Fibroblast of skin of back (primary cell): Measurements from ENCODE around the gene PHOX2A. TPM values are rescaled to one million over a fixed set of nuclear protein-coding genes. Genes with fewer than 3 reads are reported as not detected.
"Not testable (repeated sequence)": the region's sequence is repeated elsewhere in the genome, so short reads cannot be mapped to it uniquely, and the experiment has no call there.

ENCODE experiments used
- DNase-seq: peaks from one replicate; pipeline ENCODE4 v3.0.0-alpha.2; 2013
- polyA plus RNA-seq, 2 experiments: library from polyadenylated mRNA; unstranded; fragments of 120-200 nt; gene quantifications; one replicate each; pipeline ENCODE4 v1.2.1, GENCODE V29; 2013; ENCODE audit not compliant: insufficient read length in 2 of 2

The PHOX2A gene
- polyA plus RNA-seq (2013, experiment 1 of 2; ENCODE audit: insufficient read length), result not detected
- polyA plus RNA-seq (2013, experiment 2 of 2; ENCODE audit: insufficient read length), result not detected

GRCh38 chr11:72244060-72244360 is at the start of gene PHOX2A:
PHOX2A (minus strand) TSS chr11:72244176; CDS start chr11:72244004, 172 bp downstream.
- no peak for DNase-seq

- no peak for DNase-seq
Observed at GRCh38 chr11:72293391-72293790, 49.4 kb upstream of the PHOX2A start.

- DNase-seq, result no peak
Observed at GRCh38 chr11:72292106-72292785, 48.3 kb upstream of the PHOX2A start.

- not testable (repeated sequence) for DNase-seq
Observed at GRCh38 chr11:72290741-72291140, 46.8 kb upstream of the PHOX2A start.

- no peak for DNase-seq
Observed at GRCh38 chr11:72287293-72287692, 43.3 kb upstream of the PHOX2A start.

- DNase-seq, result no peak
Observed at GRCh38 chr11:72283947-72284346, 40.0 kb upstream of the PHOX2A start.

GRCh38 chr11:72280726-72281315 is 36.8 kb upstream of the PHOX2A start:
- DNase-seq, result no peak

GRCh38 chr11:72280037-72280436 is 36.1 kb upstream of the PHOX2A start:
- DNase-seq, result no peak

- peak; percentile 80 for DNase-seq
Observed at GRCh38 chr11:72278905-72279304, 34.9 kb upstream of the PHOX2A start.

- DNase-seq, result no peak
Observed at GRCh38 chr11:72274435-72274834, 30.5 kb upstream of the PHOX2A start.

- DNase-seq, result no peak
Observed at GRCh38 chr11:72271980-72272379, 28.0 kb upstream of the PHOX2A start.

- no peak for DNase-seq
Observed at GRCh38 chr11:72267956-72268617, 24.1 kb upstream of the PHOX2A start.

- DNase-seq, result not testable (repeated sequence)
Observed at GRCh38 chr11:72266960-72267359, 23.0 kb upstream of the PHOX2A start.

- DNase-seq, result no peak
Observed at GRCh38 chr11:72265951-72266350, 22.0 kb upstream of the PHOX2A start.

- DNase-seq, result peak; percentile 63
Observed at GRCh38 chr11:72263361-72263760, 19.4 kb upstream of the PHOX2A start.

- DNase-seq, result no peak
Observed at GRCh38 chr11:72260574-72260973, 16.6 kb upstream of the PHOX2A start.

GRCh38 chr11:72259490-72259889 is 15.5 kb upstream of the PHOX2A start:
- DNase-seq, result no peak

- peak; percentile 52 for DNase-seq
Observed at GRCh38 chr11:72257570-72257969, 13.6 kb upstream of the PHOX2A start.

GRCh38 chr11:72254299-72254993 is 10.5 kb upstream of the PHOX2A start:
- no peak for DNase-seq

GRCh38 chr11:72253392-72253791 is 9.4 kb upstream of the PHOX2A start:
- no peak for DNase-seq

- DNase-seq, result no peak
Observed at GRCh38 chr11:72251614-72252013, 7.6 kb upstream of the PHOX2A start.

- no peak for DNase-seq
Observed at GRCh38 chr11:72250661-72251464, 6.9 kb upstream of the PHOX2A start.
